ENCODE measurements around the gene KDM2A. TPM values are rescaled to one million over a fixed set of nuclear protein-coding genes. Genes with fewer than 3 reads are reported as not detected.
"Not testable (repeated sequence)": the region's sequence is repeated elsewhere in the genome, so short reads cannot be mapped to it uniquely, and the experiment has no call there.

The KDM2A gene
- total RNA-seq, 1 donor from 2014 or later, result 38.4 TPM

GRCh38 chr11:67195971-67196456 lies 77.0 kb downstream of the KDM2A start:
- TF ChIP-seq, protein P1, sequence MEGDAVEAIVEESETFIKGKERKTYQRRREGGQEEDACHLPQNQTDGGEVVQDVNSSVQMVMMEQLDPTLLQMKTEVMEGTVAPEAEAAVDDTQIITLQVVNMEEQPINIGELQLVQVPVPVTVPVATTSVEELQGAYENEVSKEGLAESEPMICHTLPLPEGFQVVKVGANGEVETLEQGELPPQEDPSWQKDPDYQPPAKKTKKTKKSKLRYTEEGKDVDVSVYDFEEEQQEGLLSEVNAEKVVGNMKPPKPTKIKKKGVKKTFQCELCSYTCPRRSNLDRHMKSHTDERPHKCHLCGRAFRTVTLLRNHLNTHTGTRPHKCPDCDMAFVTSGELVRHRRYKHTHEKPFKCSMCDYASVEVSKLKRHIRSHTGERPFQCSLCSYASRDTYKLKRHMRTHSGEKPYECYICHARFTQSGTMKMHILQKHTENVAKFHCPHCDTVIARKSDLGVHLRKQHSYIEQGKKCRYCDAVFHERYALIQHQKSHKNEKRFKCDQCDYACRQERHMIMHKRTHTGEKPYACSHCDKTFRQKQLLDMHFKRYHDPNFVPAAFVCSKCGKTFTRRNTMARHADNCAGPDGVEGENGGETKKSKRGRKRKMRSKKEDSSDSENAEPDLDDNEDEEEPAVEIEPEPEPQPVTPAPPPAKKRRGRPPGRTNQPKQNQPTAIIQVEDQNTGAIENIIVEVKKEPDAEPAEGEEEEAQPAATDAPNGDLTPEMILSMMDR (IDR thresholded peaks at IDR 0.05; ENCODE audit: insufficient read depth, low read length, severe bottlenecking), result no peak
- peaks cover 12% of the 10 kb centered on the region for H3K36me3 ChIP-seq (ENCODE audit: control insufficient read depth, insufficient read depth, low read length)
- H3K4me3 ChIP-seq (ENCODE audit: low read depth, low read length), result no peak overlapping the region
- no peaks in the 10 kb centered on the region for H3K27me3 ChIP-seq (ENCODE audit: control insufficient read depth, insufficient read depth, low read length)
- FAIRE-seq (no peak), DNase-seq (ENCODE audit: low read depth) (no peak)

- H3K36me3 ChIP-seq (ENCODE audit: control insufficient read depth, insufficient read depth, low read length), result peaks cover 12% of the 10 kb centered on the region
Measured at GRCh38 chr11:67197606-67198005, 78.5 kb downstream of the KDM2A start.

DNA sequence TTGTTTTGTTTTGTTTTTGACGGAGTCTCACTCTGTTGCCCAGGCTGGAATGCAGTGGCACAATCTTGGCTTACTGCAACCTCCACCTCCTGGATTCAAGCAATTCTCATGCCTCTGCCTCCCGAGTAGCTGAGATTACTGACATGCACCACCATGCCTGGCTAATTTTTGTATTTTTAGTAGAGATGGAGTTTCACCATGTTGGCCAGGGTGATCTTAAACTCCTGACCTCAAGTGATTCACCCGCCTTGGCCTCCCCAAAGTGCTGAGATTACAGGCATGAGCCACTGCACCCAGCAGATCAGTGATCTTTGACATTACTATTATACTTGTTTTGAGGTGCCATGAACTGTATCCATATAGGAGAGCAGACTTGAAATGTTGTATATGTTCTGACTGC lies 79.7 kb downstream of the KDM2A start:
- H3K27me3 ChIP-seq (ENCODE audit: control insufficient read depth, insufficient read depth, low read length); DNase-seq (ENCODE audit: low read depth); H3K4me3 ChIP-seq (ENCODE audit: low read depth, low read length); FAIRE-seq: not testable (repeated sequence)
- H3K36me3 ChIP-seq (ENCODE audit: control insufficient read depth, insufficient read depth, low read length), result peaks cover 11% of the 10 kb centered on the region

More at GRCh38 chr11:67197606-67198005, 78.5 kb downstream of the KDM2A start:
- DNase-seq (ENCODE audit: low read depth) (no peak), FAIRE-seq (no peak)
- TF ChIP-seq, protein P1 (IDR thresholded peaks at IDR 0.05; ENCODE audit: insufficient read depth, low read length, severe bottlenecking), result no peak
- no peaks in the 10 kb centered on the region for H3K27me3 ChIP-seq (ENCODE audit: control insufficient read depth, insufficient read depth, low read length)
- no peak overlapping the region for H3K4me3 ChIP-seq (ENCODE audit: low read depth, low read length)

DNA sequence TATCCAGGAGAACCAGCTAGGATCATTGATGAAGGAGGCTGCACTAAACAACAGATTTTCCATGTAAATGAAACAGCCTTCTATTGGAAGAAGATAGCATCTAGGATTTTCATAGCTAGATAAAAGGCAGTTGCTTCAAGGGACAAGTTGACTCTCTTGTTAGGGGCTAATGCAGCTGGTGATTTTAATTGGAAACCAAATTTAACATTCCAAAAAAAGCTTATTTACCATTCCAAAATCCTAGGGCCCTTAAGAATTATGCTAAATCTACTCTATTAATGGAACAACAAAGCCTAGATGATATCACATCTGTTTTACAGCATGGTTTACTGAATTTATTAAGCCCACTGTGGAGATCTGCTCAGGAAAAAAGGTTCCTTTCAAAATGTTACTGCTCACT lies 80.7 kb downstream of the KDM2A start:
- Histone ChIP-seq H3K27me3 (ENCODE audit: control insufficient read depth, insufficient read depth, low read length) (no peaks in the 10 kb centered on the region), H3K36me3 (ENCODE audit: control insufficient read depth, insufficient read depth, low read length) (peaks cover 9% of the 10 kb centered on the region), H3K4me3 (ENCODE audit: low read depth, low read length) (no peak overlapping the region)
- TF ChIP-seq, protein P1 (IDR thresholded peaks at IDR 0.05; ENCODE audit: insufficient read depth, low read length, severe bottlenecking), result no peak
- no peak for FAIRE-seq
- DNase-seq (ENCODE audit: low read depth), result no peak

- Histone ChIP-seq H3K4me3 (ENCODE audit: low read depth, low read length) (no peak overlapping the region), H3K27me3 (ENCODE audit: control insufficient read depth, insufficient read depth, low read length) (no peaks in the 10 kb centered on the region), H3K36me3 (ENCODE audit: control insufficient read depth, insufficient read depth, low read length) (peaks cover 8% of the 10 kb centered on the region)
- DNase-seq (ENCODE audit: low read depth), result no peak
- no peak for FAIRE-seq
- TF ChIP-seq, protein P1 (IDR thresholded peaks at IDR 0.05; ENCODE audit: insufficient read depth, low read length, severe bottlenecking), result no peak
Measured at GRCh38 chr11:67202028-67202427, 83.0 kb downstream of the KDM2A start.

GRCh38 chr11:67204822-67205221 lies 85.8 kb downstream of the KDM2A start:
- TF ChIP-seq, protein P1 (IDR thresholded peaks at IDR 0.05; ENCODE audit: insufficient read depth, low read length, severe bottlenecking), result no peak
- H3K36me3 ChIP-seq (ENCODE audit: control insufficient read depth, insufficient read depth, low read length), result peaks cover 12% of the 10 kb centered on the region
- FAIRE-seq, result no peak

DNA sequence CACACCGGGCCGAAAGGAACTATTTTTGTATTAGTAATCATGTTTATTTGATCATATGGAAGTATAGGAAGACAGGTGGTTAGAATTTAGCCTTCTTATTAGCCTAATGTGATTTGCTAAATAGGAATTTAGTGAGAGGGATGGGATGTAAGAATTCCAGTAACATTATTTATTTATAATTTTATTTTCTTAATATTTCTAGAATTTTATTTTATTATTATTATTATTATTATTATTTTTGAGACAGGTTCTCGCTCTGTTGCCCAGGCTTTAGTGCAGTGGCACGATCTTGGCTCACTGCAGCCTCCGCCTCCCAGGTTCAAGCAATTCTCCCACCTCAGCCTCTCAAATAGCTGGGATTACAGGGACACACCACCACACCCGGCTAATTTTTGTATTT lies 90.2 kb downstream of the KDM2A start:
- H3K36me3 ChIP-seq (ENCODE audit: control insufficient read depth, insufficient read depth, low read length), result peaks cover 11% of the 10 kb centered on the region
- H3K27me3 ChIP-seq (ENCODE audit: control insufficient read depth, insufficient read depth, low read length); FAIRE-seq; DNase-seq (ENCODE audit: low read depth); H3K4me3 ChIP-seq (ENCODE audit: low read depth, low read length): not testable (repeated sequence)

More at GRCh38 chr11:67204822-67205221, 85.8 kb downstream of the KDM2A start:
- Histone ChIP-seq H3K4me3 (ENCODE audit: low read depth, low read length) (no peak overlapping the region), H3K27me3 (ENCODE audit: control insufficient read depth, insufficient read depth, low read length) (no peaks in the 10 kb centered on the region)
- no peak for DNase-seq (ENCODE audit: low read depth)
